A549 (cell line): ENCODE measurements around the gene VWA5B2. TPM values are rescaled to one million over a fixed set of nuclear protein-coding genes. Genes with fewer than 3 reads are reported as not detected.

Experiments
- ATAC-seq, 2 experiments: fragments of 200-7000 bp in 1 of 2; fragments of >200 bp in 1 of 2; cut with Nextera tagmentation in 1 of 2; cut with Tn5 transposase in 1 of 2; 3 replicates each; pipeline versions ENCODE4 v1.8.0 to v1.9.1; 2018 to 2020; ENCODE audit warnings: mild to moderate bottlenecking in 1 of 2, moderate library complexity in 1 of 2
- CTCF ChIA-PET: fragments of 300-600 bp; sonication (Branson Sonifier 250); formaldehyde crosslinking; extraction: SDS; loops from one replicate; lab custom pipeline; 2021; ENCODE audit warnings: antibody characterized with exemption, inconsistent platforms; lab: Yijun Ruan, JAX
- POLR2A ChIA-PET: fragments of 350-600 bp; formaldehyde crosslinking; extraction: SDS; loops from one replicate; lab custom pipeline; 2021; ENCODE audit warnings: antibody characterized with exemption, inconsistent platforms; lab: Yijun Ruan, JAX
- DNase-seq, 2 experiments: peaks; one replicate each; pipeline versions ENCODE4 v3.0.0 to v3.0.0-alpha.2; 2011 to 2016; ENCODE audit warnings: low read depth in 1 of 2, low spot score in 1 of 2
- FAIRE-seq: peaks from 2 replicates; lab custom pipeline; 2011; peaks lifted over from hg19 to GRCh38; lab: Jason Lieb, UNC
- H3K27ac ChIP-seq, 2 experiments: fragments of >200 bp; sonication (Bioruptor Twin); formaldehyde crosslinking; 3 replicates each; pipeline ENCODE4 v1.5.1; 2016 to 2017
- H3K4me1 ChIP-seq: fragments of >200 bp; sonication (Bioruptor Twin); formaldehyde crosslinking; 3 replicates; pipeline ENCODE4 v1.6.1; 2016
- H3K4me2 ChIP-seq: fragments of >200 bp; sonication (Bioruptor Twin); formaldehyde crosslinking; 3 replicates; pipeline ENCODE4 v1.6.1; 2016
- H3K4me3 ChIP-seq: fragments of >200 bp; sonication (Bioruptor Twin); formaldehyde crosslinking; 3 replicates; pipeline ENCODE4 v1.5.1; 2016
- H3K9me3 ChIP-seq: fragments of >200 bp; sonication (Bioruptor Twin); formaldehyde crosslinking; 3 replicates; pipeline ENCODE4 v1.6.1; 2016
- BHLHE40 ChIP-seq: IDR thresholded peaks from 2 replicates; pipeline ENCODE4 v1.6.1; 2012; ENCODE audit warnings: low read depth, low read length, inconsistent platforms
- CBX2 ChIP-seq: fragments of 200-600 bp; sonication (generic); IDR thresholded peaks from 2 replicates; pipeline ENCODE4 v1.6.1; 2016; ENCODE audit warnings: low read depth, mild to moderate bottlenecking, borderline replicate concordance
- CBX8 ChIP-seq: fragments of 200-600 bp; sonication (generic); IDR thresholded peaks from 2 replicates; pipeline ENCODE4 v1.6.1; 2016
- CTCF ChIP-seq: fragments of >200 bp; sonication (Bioruptor Twin); formaldehyde crosslinking; IDR thresholded peaks from 3 replicates; pipeline ENCODE4 v1.5.1; 2016
- EP300 ChIP-seq, 2 experiments: fragments of >200 bp; sonication (Bioruptor Twin); formaldehyde crosslinking; IDR thresholded peaks; 2 replicates in 1 of 2; 3 replicates in 1 of 2; pipeline ENCODE4 v1.6.1; 2016 to 2017
- ESRRA ChIP-seq: fragments of 150-350 bp; IDR thresholded peaks from 2 replicates; pipeline ENCODE4 v1.6.1; 2014; ENCODE audit warnings: mild to moderate bottlenecking, low read length, borderline replicate concordance
- FOSB ChIP-seq: fragments of 250-450 bp; sonication (Bioruptor Pico); IDR thresholded peaks from 2 replicates; pipeline ENCODE4 v1.5.0; 2020; ENCODE audit warnings: mild to moderate bottlenecking, moderate library complexity
- GATA3 ChIP-seq: IDR thresholded peaks from 2 replicates; pipeline ENCODE4 v1.6.1; 2012; ENCODE audit warnings: borderline replicate concordance
- HES2 ChIP-seq: fragments of >200 bp; sonication (Bioruptor Twin); formaldehyde crosslinking; IDR thresholded peaks from 2 replicates; pipeline ENCODE4 v1.6.1; 2016
- HOXB13 ChIP-seq: fragments of 250-450 bp; sonication (Bioruptor Pico); IDR thresholded peaks from 2 replicates; pipeline ENCODE4 v1.5.0; 2020; ENCODE audit warnings: low read depth, mild to moderate bottlenecking, moderate library complexity
- HOXB5 ChIP-seq: fragments of 250-450 bp; sonication (Bioruptor Pico); IDR thresholded peaks from 2 replicates; pipeline ENCODE4 v1.5.0; 2020; ENCODE audit warnings: mild to moderate bottlenecking, moderate library complexity
- JUN ChIP-seq, 2 experiments: fragments of >200 bp; sonication (Bioruptor Twin); formaldehyde crosslinking; IDR thresholded peaks; 2 replicates in 1 of 2; 3 replicates in 1 of 2; pipeline ENCODE4 v1.6.1; 2016 to 2017
- KDM5A ChIP-seq: fragments of 200-600 bp; sonication (generic); IDR thresholded peaks from 2 replicates; pipeline ENCODE4 v1.6.1; 2016; ENCODE audit warnings: antibody characterized with exemption, mild to moderate bottlenecking
- MAX ChIP-seq: IDR thresholded peaks from 2 replicates; pipeline ENCODE4 v1.6.1; 2012
- RAD21 ChIP-seq, 2 experiments: fragments of >200 bp in 1 of 2; sonication (Bioruptor Twin) in 1 of 2; formaldehyde crosslinking in 1 of 2; IDR thresholded peaks in 1 of 2; conservative IDR thresholded peaks in 1 of 2; 2 replicates in 1 of 2; 3 replicates in 1 of 2; pipeline ENCODE4 v1.6.1; 2012 to 2018; ENCODE audit warnings: inconsistent platforms in 1 of 2
- RARB ChIP-seq: fragments of 250-450 bp; sonication (Bioruptor Pico); IDR thresholded peaks from 2 replicates; pipeline ENCODE4 v1.8.0; 2021; ENCODE audit warnings: mild to moderate bottlenecking, moderate library complexity
- RCOR1 ChIP-seq: fragments of 150-350 bp; IDR thresholded peaks from 2 replicates; pipeline ENCODE4 v1.6.1; 2014; ENCODE audit warnings: antibody characterized with exemption, low read length, low read depth
- SMC3 ChIP-seq: fragments of >200 bp; sonication (Bioruptor Twin); formaldehyde crosslinking; IDR thresholded peaks from 3 replicates; pipeline ENCODE4 v1.6.1; 2018; ENCODE audit warnings: inconsistent platforms
- ZC3H11A ChIP-seq: fragments of 450-650 bp; IDR thresholded peaks from 2 replicates; pipeline ENCODE4 v1.6.1; 2014; ENCODE audit warnings: antibody characterized with exemption, mild to moderate bottlenecking
- ZNF302 ChIP-seq: fragments of 250-450 bp; sonication (Bioruptor Pico); IDR thresholded peaks from 2 replicates; pipeline ENCODE4 v1.9.0; 2021; ENCODE audit warnings: inconsistent platforms, mild to moderate bottlenecking, moderate library complexity
- WGBS: methylation state at CpG from one replicate; pipeline ENCODE4 v1.1.6; 2017; ENCODE audit errors: missing lambda C conversion rate; 5-methylcytosine and 5-hydroxymethylcytosine counted together
- polyA plus RNA-seq, 4 experiments: library from polyadenylated mRNA; depleted of rRNA in 3 of 4; stranded (reverse); fragments of >200 nt; fragmentation: RNase III in 1 of 4; extraction: RNeasy Plus Mini Kit Qiagen cat#74134 plus additional on column Dnase treatment in 1 of 4; gene quantifications; 2 replicates in 3 of 4; 3 replicates in 1 of 4; pipeline ENCODE4 v1.2.3, GENCODE V29; 2011 to 2017
- TF ChIP-seq, protein P1 (sequence below): IDR thresholded peaks from 2 replicates; pipeline ENCODE4 v1.6.1; 2012
- TF ChIP-seq, protein P2 (sequence below): fragments of 200-600 bp; sonication (generic); IDR thresholded peaks from 2 replicates; pipeline ENCODE4 v1.6.1; 2016; ENCODE audit warnings: antibody characterized with exemption, mild to moderate bottlenecking, moderate library complexity

The VWA5B2 gene
- polyA plus RNA-seq, 2 of the 4 experiments (the other 2 are of a cell fraction) = 0.37 to 0.48 TPM

DNA sequence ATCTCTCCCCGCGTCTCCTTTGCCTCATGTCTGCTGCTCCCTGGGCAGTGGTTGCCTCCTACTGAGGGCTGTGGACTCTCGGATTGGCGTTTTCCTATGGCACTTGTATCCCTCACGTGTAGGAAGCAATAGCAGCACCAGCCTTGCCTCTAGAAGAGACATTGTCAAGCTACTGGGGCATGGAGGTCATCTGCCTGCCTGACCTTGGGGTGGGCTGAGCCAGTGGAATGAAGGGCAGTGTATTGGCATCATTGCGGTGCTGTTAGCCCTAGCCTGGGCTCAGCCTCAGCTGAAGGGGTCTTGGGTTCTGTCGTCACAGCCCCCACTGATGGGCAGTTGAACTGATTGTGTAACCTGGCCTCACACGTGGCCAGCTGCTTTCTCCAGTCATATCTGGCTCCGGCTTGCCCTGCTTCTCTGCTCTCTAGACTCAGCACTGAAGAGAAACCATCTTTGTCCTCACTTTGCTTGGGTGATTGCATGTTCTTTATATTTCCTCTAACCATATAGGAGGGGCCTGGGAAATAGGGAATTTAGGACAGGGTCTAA, 35.3 kb upstream of the VWA5B2 start:
- Histone ChIP-seq H3K27ac (no peak overlapping the region), H3K4me1 (no peaks in the 10 kb centered on the region), H3K9me3 (no peaks in the 10 kb centered on the region), H3K4me2 (no peak overlapping the region), H3K4me3 (no peak overlapping the region)
- WGBS = 97% methylated on average over 5 of the region's 9 CpGs
- no peak for ATAC-seq
- DNase-seq = no peak
- TF ChIP-seq, protein P1, sequence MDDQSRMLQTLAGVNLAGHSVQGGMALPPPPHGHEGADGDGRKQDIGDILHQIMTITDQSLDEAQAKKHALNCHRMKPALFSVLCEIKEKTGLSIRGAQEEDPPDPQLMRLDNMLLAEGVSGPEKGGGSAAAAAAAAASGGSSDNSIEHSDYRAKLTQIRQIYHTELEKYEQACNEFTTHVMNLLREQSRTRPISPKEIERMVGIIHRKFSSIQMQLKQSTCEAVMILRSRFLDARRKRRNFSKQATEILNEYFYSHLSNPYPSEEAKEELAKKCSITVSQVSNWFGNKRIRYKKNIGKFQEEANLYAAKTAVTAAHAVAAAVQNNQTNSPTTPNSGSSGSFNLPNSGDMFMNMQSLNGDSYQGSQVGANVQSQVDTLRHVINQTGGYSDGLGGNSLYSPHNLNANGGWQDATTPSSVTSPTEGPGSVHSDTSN = no peak
- TF ChIP-seq KDM5A (no peak), GATA3 (no peak), RARB (CRISPR knock-in tag) (no peak), EP300 (IDR thresholded peaks at IDR 0.05) (no peak)
- ChIA-PET CTCF (no interaction called here), POLR2A (interaction anchor here (0.7 kb wide), 1 partner anchor 112 kb away, joined by 3 read pairs; no protein-coding TSS in a partner anchor)
- FAIRE-seq = no peak

GRCh38 chr3:184196536-184196935, 32.8 kb upstream of the VWA5B2 start:
- no peak overlapping the region for H3K4me3 ChIP-seq
- no peak overlapping the region for H3K27ac ChIP-seq
- H3K4me1 ChIP-seq = no peaks in the 10 kb centered on the region
- ChIA-PET POLR2A (no interaction called here), CTCF (interaction anchor here (0.6 to 3.6 kb wide), 3 partner anchors 9 to 41 kb away, joined by 3 to 16 read pairs (median 3); no protein-coding TSS in a partner anchor)
- no peak overlapping the region for H3K4me2 ChIP-seq
- TF ChIP-seq BHLHE40 (no peak), SMC3 (no peak), FOSB (CRISPR knock-in tag) (no peak)
- no peaks in the 10 kb centered on the region for H3K9me3 ChIP-seq
- DNase-seq (no peak), ATAC-seq (no peak), FAIRE-seq (no peak)
- WGBS = 97% methylated on average over 4 of the region's 6 CpGs

DNA sequence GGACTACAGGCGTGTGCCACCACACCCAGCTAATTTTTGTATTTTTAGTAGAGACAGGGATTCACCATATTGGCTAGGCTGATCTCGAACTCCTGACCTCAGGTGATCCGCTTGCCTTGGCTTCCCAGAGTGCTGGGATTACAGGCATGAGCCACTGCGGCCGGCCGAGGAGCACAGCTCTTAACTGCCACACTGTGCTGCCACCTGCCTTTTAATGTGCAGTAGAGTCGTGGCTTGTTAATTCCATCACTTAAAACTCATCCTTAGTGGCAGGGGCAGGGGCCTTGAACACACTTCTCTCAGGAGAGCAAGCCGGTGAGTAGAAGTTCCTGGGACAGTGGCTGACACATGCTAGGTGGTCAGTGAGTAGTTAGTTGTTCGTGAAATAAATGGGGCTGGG, 30.9 kb upstream of the VWA5B2 start:
- 84% methylated on average over 7 of the region's 9 CpGs for WGBS
- TF ChIP-seq RCOR1 = no peak
- TF ChIP-seq HOXB5 (CRISPR knock-in tag) = no peak
- TF ChIP-seq RAD21 (conservative IDR thresholded peaks at IDR 0.05 in 1 of 2, IDR thresholded peaks at IDR 0.05 in 1 of 2) = no peak
- TF ChIP-seq CTCF = no peak
- TF ChIP-seq HOXB13 (CRISPR knock-in tag) = no peak
- no peak for TF ChIP-seq ESRRA
- TF ChIP-seq CBX8 = no peak
- TF ChIP-seq ZC3H11A = no peak
- TF ChIP-seq JUN (IDR thresholded peaks at IDR 0.05) = no peak
- TF ChIP-seq, all 56 proteins: peak for 0
- Histone ChIP-seq H3K27ac (no peak overlapping the region), H3K9me3 (no peaks in the 10 kb centered on the region), H3K4me2 (no peak overlapping the region), H3K4me1 (no peaks in the 10 kb centered on the region), H3K4me3 (no peak overlapping the region)
- DNase-seq (no peak), FAIRE-seq (no peak), ATAC-seq (no peak)
- ChIA-PET POLR2A (no interaction called here), CTCF (interaction anchor here (0.6 to 2.1 kb wide), 2 partner anchors 30 to 63 kb away, joined by 3 to 4 read pairs; no protein-coding TSS in a partner anchor)

DNA sequence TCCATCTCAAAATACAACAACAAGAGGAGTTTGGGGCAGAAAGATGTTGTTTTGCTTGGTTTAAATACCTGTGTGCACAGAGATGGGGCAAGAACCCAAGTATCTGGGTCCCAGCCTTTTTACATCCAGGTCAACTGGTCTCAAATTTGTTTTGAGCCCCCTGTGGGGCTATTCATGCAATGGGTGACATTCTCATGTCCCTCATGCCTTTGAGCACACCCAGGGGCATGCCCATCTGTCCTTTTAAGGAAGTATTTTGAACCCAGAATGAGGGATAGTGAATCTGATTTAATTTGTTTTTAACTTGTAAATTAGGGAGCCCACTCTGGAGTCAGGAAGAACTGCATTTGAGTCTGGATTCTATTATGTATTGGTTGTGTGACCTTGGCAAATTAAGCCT, 28.6 kb upstream of the VWA5B2 start:
- Histone ChIP-seq H3K4me3 (no peak overlapping the region), H3K4me1 (no peaks in the 10 kb centered on the region), H3K4me2 (no peak overlapping the region), H3K27ac (no peak overlapping the region)
- FAIRE-seq (no peak), DNase-seq (no peak)
- TF ChIP-seq MAX (no peak), ZNF302 (CRISPR knock-in tag) (no peak), CBX2 (no peak), JUN (IDR thresholded peaks at IDR 0.05) (no peak), KDM5A (no peak), HES2 (no peak)
- TF ChIP-seq, protein P2, sequence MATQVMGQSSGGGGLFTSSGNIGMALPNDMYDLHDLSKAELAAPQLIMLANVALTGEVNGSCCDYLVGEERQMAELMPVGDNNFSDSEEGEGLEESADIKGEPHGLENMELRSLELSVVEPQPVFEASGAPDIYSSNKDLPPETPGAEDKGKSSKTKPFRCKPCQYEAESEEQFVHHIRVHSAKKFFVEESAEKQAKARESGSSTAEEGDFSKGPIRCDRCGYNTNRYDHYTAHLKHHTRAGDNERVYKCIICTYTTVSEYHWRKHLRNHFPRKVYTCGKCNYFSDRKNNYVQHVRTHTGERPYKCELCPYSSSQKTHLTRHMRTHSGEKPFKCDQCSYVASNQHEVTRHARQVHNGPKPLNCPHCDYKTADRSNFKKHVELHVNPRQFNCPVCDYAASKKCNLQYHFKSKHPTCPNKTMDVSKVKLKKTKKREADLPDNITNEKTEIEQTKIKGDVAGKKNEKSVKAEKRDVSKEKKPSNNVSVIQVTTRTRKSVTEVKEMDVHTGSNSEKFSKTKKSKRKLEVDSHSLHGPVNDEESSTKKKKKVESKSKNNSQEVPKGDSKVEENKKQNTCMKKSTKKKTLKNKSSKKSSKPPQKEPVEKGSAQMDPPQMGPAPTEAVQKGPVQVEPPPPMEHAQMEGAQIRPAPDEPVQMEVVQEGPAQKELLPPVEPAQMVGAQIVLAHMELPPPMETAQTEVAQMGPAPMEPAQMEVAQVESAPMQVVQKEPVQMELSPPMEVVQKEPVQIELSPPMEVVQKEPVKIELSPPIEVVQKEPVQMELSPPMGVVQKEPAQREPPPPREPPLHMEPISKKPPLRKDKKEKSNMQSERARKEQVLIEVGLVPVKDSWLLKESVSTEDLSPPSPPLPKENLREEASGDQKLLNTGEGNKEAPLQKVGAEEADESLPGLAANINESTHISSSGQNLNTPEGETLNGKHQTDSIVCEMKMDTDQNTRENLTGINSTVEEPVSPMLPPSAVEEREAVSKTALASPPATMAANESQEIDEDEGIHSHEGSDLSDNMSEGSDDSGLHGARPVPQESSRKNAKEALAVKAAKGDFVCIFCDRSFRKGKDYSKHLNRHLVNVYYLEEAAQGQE = no peak
- TF ChIP-seq, all 56 proteins: peak for 0
- ChIA-PET POLR2A (no interaction called here), CTCF (interaction anchor here (2.1 kb wide), 1 partner anchor 27 kb away, joined by 4 read pairs; no protein-coding TSS in a partner anchor)
- ATAC-seq = no peak
- H3K9me3 ChIP-seq = no peaks in the 10 kb centered on the region
